Jurkat, Clone E6-1 (cell line): ENCODE data around the gene HSD17B1.
"Not testable (repeated sequence)": the region's sequence is repeated elsewhere in the genome, so short reads cannot be mapped to it uniquely, and the experiment has no call there.

Source experiments
- DNase-seq: peaks from one replicate; pipeline ENCODE4 v3.0.0-alpha.2; 2011; ENCODE audit warnings: low read depth, low spot score
- H3K4me3 ChIP-seq: 2 replicates; pipeline ENCODE4 v1.5.1; 2011; ENCODE audit warnings: mild to moderate bottlenecking, low read length, control low read depth, moderate library complexity

HSD17B1 gene

GRCh38 chr17:42543190-42544079 lies 9.3 kb upstream of the HSD17B1 start:
- H3K4me3 ChIP-seq = no peak overlapping the region
- DNase-seq = no peak

DNA sequence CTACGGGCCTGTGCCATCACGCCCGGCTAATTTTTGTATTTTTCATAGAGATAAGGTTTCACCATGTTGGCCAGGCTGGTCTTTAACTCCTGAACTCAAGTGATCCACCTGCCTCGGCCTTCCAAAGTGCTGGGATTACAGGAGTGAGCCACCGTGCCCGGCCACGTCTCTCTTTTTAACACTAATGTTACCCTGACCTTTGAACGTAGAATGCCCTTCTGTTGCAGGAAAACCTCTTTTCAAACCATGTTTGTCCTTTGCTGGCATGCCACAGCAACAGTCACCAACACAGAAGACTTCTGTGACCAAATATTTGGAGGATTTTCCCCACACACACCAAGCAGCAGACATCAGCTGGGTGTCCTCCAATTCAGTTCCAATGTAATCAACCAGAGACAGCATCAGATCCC lies 7.8 kb upstream of the HSD17B1 start:
- no peak for DNase-seq
- H3K4me3 ChIP-seq = no peak overlapping the region

- not testable (repeated sequence) for DNase-seq, H3K4me3 ChIP-seq
Measured at GRCh38 chr17:42545755-42546505, 6.8 kb upstream of the HSD17B1 start.

DNA sequence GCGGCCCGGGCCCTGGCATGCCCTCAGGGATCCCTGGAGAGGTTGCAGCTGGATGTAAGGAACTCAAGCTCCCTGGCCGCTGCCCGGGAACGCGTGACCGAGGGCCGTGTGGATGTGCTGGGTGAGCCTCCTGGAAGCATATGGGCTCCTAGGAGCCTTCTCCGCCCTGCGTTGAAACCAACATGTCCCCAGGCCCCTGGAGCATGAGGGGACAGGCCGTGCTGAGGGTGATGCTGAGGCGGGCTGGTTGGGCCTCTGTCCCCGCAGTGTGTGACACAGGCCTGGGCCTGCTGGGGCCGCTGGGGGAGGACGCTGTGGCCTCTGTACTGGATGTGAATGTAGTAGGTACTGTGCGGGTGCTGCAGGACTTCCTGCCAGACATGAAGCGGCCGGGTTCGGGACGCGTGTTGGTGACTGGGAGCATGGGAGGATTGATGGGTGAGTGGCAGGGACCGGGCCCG lies 5.7 kb upstream of the HSD17B1 start:
- no peak for DNase-seq

GRCh38 chr17:42547698-42548069 lies 5.0 kb upstream of the HSD17B1 start:
- H3K4me3 ChIP-seq = no peak overlapping the region
- no peak for DNase-seq

More for the DNA sequence above, 5.7 kb upstream of the HSD17B1 start:
- H3K4me3 ChIP-seq = no peak overlapping the region

- no peak overlapping the region for H3K4me3 ChIP-seq
- no peak for DNase-seq
Measured at GRCh38 chr17:42548070-42548837, 4.5 kb upstream of the HSD17B1 start.

- DNase-seq = no peak
- H3K4me3 ChIP-seq = no peak overlapping the region
Measured at GRCh38 chr17:42548993-42549755, 3.5 kb upstream of the HSD17B1 start.

- DNase-seq = no peak
- H3K4me3 ChIP-seq = peak overlapping the region; percentile 96
Measured at GRCh38 chr17:42553161-42553818, 567 bp downstream of the HSD17B1 start.

DNA sequence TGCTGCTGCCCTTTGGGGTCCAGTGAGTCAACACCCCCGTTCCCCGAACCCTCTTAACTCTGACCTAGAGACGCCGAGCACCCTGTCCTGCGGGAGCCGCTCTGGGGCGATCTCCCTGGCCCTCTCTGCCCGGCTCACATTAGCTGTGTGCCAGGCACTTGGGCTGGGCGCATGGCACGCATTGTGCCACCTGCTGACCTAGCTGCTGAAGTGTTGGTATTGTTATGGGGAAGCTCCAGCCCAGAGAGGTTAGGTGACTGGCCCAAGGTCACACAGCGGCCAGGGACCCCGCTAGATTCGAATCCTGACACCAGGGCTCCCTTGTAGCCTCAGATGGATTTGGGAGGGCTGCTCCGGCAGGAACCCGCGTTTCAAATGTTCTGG lies 1.1 kb downstream of the HSD17B1 start:
- H3K4me3 ChIP-seq = peak overlapping the region; percentile 96
- DNase-seq = no peak

DNA sequence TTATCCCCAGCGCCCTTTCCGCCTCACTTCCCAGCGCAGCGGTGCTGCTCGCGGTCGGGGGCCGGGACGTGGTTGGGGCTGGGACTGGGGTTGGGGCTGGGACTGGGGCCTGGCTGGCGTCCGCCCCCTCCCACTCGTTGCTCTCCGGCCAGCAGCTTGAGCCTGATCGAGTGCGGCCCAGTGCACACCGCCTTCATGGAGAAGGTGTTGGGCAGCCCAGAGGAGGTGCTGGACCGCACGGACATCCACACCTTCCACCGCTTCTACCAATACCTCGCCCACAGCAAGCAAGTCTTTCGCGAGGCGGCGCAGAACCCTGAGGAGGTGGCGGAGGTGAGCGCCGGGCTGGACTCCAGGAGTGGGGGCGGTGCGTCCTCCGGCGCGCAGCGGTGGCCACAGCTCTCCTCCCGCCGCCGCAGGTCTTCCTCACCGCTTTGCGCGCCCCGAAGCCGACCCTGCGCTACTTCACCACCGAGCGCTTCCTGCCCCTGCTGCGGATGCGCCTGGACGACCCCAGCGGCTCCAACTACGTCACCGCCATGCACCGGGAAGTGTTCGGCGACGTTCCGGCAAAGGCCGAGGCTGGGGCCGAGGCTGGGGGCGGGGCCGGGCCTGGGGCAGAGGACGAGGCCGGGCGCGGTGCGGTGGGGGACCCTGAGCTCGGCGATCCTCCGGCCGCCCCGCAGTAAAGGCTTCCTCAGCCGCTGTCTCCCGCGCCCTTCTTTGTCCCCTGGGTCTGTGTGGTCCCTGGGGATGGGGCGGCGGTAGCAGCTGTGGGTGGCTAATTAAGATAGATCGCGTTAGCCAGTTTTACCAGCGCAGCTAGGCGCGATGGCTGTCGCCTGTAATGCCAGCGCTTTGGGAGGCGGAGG lies 1.8 kb downstream of the HSD17B1 start:
- peak overlapping the region; percentile 96 for H3K4me3 ChIP-seq
- DNase-seq = peak; percentile 75

GRCh38 chr17:42555122-42555622 lies 2.4 kb downstream of the HSD17B1 start:
- H3K4me3 ChIP-seq = peak overlapping the region; percentile 96
- no peak for DNase-seq

DNA sequence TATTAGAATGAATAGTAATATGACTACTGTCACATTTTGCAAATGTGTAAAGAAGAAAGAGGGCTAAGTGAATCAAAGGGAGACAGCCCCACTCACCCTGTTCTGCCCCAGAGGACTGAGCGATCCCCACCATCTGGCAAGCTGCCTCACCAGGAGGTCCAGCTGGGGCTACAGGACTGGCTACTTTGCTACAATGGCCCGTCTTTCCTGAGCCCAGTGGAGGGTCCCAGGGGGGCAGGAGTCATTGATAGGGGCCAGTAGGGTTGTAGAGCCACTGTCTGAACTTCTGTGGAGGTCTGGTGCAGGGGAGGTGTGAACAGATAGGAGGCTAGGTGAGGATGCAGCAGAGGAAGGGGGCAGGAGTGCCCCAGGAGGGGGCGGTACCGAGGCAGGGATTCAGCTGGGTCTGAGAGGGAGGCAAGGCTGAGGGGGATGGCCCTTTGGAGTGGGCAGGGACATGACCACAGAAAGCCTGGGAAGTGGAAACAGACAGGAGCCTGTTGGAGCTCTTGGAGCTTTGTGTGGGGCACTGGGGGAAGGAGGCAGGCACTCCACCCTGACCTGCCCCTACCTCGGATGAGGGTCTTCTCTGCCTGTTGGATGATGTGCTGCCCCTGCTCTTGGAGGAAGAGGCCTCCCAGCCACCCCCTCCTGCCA lies 3.4 kb downstream of the HSD17B1 start:
- not testable (repeated sequence) for DNase-seq, H3K4me3 ChIP-seq

- H3K4me3 ChIP-seq = no peak overlapping the region
- no peak for DNase-seq
Measured at GRCh38 chr17:42559075-42559474, 6.4 kb downstream of the HSD17B1 start.

DNA sequence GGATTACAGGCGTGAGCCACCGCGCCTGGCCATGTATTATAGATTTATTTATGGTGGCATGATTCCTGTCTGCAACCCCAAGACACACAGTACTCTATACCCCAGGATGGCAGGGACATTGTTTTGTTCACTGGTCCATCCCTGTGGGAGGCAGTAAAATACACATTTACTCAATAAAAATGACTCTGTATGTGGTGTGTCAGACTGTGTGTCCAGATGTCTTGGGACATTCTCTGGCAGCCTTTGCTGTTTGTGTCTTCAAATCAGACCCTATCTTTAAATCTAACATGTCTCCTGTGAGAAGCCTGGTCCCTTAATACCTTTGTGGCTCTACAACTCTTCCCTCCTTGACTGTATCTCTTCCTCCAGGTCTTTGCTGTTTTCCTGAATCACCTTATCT lies 7.5 kb downstream of the HSD17B1 start:
- no peak for DNase-seq

GRCh38 chr17:42561897-42562387 lies 9.2 kb downstream of the HSD17B1 start, which contains the start of gene COASY:
Gene COASY (plus strand): TSS chr17:42562148. CDS start chr17:42562623, 475 bp downstream.
- peak; percentile 96 for DNase-seq
- peak within 1 kb of the TSS; percentile 98 for H3K4me3 ChIP-seq

More for the DNA sequence above, 7.5 kb downstream of the HSD17B1 start:
- H3K4me3 ChIP-seq = no peak overlapping the region

DNA sequence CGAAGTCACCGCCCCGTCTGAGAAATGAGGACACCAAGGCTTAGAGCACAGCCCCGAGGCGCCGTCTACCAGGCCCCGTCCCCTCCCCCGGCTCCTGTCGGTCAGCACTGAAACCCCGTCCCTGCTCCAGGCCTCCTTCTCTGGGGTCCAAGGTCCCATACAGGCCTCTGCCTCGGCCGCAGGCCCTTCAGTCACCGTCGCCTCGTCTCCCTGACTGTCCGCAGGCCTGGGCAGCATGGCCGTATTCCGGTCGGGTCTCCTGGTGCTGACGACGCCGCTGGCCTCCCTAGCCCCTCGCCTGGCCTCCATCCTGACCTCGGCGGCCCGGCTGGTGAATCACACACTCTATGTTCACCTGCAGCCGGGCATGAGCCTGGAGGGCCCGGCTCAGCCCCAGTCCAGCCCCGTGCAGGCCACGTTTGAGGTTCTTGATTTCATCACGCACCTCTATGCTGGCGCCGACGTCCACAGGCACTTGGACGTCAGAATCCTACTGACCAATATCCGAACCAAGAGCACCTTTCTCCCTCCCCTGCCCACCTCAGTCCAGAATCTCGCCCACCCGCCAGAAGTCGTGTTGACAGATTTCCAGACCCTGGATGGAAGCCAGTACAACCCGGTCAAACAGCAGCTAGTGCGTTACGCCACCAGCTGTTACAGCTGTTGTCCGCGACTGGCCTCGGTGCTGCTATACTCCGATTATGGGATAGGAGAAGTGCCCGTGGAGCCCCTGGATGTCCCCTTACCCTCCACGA lies 9.8 kb downstream of the HSD17B1 start:
- DNase-seq = no peak
- peak overlapping the region; percentile 98 for H3K4me3 ChIP-seq
